ENCODE results near the gene COX10.
"Not testable (repeated sequence)": the region's sequence is repeated elsewhere in the genome, so short reads cannot be mapped to it uniquely, and the experiment has no call there.

The COX10 gene

DNA sequence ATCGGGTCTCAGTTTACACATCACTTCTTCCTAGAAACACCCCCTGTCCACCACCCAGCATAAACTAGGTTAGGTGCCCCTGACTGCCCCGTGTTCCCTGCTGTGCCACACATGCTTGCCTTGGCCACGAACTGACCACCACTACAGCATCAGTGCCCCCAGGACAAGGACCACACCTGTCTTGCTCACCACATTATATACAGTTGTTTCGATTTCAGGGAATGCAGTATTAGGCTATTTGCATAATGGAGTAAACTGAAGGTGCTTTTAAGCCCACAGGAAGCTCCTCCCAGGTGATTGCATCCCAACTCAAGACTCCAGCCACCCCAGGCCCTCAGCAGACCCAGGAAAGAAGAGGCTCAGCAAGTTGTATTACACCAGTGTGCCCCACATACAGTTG lies 117.1 kb downstream of the COX10 start:
- FAIRE-seq: not testable (repeated sequence)

DNA sequence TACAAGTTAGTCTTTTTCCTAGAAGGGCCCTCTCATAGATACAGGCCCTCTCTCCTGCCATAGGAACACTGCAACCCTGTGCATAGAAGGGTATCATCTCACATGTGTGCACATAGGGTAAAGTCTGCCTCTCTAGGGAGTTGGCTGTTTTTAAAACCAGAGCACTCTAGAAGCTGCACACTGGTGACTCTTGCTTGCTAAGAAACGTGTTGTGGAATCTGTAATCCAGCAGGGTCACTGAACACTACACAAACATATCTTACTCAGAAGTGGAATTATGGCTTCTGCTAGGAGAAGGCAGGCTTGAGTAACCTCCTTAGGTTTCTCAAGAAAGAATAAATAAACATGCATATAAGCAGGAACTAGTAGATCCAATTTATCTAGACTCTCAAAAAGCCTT lies 121.5 kb downstream of the COX10 start:
- not testable (repeated sequence) for FAIRE-seq

DNA sequence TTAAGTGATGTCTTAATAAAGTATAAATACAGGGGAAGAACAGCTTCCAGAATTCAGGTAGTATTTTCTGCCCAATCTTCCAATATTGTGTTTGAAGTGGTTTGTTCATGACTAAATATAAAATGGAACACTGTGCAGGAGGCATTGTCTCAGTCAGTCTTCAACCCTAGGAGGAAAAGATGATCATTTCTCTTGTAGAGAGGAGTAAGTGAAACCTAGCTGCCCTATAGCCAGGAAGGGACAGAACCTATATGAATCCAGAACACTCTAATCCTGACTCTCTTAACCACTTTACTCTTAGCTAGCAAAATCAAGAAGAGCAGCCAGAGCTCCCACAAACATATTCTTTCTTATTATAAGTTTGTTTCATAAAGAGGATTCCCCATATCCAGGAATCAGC lies 122.2 kb downstream of the COX10 start:
- not testable (repeated sequence) for FAIRE-seq

DNA sequence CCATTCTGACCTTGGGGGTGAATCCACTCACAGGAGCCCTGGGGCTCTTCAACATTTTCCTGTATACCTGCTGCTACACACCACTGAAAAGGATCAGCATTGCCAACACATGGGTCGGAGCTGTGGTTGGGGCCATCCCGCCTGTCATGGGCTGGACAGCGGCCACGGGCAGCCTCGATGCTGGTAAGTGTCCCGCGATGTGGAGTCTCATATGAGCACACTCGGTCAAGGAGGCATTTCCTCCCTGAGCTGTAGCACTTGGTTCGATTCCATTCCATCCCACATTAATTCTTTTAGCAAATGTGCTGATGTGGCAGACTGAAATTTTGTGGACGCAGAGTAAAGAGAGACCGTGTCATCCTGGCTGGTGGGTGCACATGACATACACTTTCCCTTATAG lies 122.7 kb downstream of the COX10 start:
- FAIRE-seq: not testable (repeated sequence)

DNA sequence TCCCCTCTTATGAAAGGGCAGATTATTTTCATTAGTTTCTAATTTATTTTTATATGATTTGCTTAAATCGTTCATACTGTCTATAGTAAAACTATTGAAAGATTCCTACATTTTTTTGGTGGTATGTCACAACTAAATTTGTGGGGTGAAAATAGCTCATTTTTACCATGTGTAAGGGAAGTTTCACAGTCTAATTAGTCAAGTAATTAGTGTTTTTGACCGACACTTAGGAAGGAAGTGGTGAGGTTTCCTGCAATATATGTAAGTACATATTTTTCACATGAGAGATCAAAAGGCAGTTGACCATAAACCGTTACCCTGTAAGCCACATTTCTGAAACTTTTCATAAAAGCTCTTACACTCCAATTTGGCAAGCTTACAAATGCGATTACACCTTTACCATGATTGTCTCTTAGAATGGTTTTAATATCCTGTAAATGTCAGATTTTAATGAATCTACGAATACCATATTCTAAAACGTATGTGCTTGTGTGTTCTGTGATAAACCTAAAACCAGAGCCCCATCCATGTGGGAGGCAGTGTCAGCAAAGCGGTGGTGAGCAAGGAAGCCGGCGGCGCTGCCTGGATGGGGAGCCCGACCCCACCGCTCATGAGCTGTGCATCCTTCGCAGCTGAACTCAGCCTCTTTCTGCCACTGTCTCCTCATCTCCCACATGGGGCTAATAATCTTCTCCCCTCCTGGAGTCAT lies 123.5 kb downstream of the COX10 start:
- FAIRE-seq: not testable (repeated sequence)

DNA sequence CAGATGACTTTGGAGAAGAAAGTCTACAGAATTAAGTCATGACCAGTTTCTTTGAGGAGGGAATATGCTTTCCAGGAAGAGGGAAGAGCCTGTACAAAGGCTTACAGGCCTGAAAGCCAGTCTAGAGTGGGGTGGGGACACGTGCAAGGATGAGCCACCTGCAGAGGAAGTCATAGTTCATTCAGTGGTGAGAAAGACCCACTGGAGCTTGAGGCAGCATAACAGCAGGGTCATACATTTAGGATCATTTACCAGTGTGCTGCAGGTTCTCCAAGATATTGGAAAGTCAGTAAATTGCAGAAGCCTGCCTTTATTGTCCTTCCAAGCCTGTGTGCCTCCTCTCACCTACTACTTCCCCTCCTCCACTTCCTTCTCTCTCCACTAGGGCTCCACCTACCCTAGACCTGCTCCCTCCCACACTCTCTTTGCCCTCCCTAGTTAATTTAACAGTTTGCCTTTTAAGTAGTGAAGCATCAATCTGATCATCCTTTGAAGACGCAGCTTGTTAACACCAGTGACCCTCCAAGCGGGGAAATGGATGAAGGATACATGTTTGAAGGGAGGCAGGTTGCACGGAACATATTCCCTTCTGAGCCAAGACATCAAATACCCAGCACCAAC lies 127.2 kb downstream of the COX10 start:
- FAIRE-seq: no peak

DNA sequence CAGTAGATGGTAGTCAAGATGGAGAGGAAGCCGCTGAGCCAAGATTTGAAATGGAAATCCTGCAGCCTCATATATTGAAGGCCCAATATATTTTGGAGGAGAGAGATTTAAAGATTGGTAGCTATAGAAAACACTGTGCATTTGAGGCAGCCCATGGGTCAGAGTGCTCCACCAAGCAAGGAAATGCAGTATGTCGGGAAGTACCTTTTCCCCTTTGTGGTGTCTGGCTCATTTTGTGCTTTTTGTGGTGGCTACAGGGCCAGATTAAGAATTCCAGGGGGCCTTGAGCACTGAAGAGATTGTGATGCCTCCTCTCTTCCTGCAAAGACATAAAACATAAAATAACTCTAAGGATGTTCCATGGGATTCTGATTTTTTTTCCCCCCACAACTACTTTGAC lies 127.8 kb downstream of the COX10 start:
- no peak for FAIRE-seq

DNA sequence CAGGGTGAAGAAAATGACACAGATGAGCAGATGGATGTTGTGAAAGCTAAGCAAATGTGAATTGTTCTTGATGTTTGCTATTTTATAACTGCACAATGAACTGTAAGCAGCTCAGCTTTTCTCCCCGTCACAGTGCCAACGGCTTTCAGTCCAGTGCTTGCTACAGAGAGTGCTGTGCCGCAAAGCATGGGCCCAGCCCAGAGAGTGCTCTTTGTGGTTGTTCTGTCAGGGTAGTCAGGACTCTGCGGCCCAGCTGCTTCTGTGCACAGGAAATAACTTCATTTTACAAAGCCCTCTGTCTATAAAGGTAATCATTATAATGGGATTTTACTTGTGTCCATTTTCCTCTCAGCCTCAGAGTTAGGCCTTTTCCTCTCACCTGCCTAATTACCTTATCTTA lies 128.3 kb downstream of the COX10 start:
- no peak for FAIRE-seq

DNA sequence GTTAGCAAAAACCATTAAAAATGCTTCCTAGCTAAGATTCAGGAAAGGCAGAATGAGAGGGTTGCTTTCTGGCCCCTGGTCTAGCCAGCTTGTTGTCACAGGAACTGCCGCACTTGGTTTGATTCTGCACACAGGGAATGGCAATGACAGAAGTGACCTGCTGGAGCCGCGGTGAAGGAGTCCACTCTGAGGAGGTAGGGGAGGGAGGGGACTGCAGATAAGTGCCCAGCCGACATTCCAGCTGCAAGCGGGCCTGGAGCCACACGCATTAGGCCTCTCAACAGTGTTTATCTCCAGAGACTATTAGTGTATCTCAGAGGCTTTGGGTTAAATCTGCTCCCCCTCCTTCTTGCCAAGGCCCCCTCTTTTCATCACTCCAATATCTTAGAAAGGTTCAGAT lies 128.7 kb downstream of the COX10 start:
- FAIRE-seq: no peak

DNA sequence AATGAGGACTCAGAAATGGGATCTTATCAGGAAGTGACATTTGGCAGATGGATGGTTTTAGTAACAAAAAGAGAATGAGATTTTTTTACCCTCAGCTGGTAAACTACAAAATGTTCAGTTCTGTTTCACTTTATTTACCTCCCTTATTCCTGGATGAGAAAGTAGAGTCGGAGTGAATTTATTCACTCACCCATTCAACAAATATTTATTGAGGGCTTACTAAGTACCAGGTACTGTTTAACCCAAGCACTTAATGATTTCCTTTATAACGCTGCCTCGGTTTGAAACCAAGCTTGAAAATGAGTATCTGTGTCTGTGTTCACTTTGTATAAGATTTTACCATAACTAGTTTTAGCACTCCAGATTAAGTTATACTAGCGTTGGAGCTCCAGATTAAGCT lies 129.3 kb downstream of the COX10 start:
- FAIRE-seq: no peak

DNA sequence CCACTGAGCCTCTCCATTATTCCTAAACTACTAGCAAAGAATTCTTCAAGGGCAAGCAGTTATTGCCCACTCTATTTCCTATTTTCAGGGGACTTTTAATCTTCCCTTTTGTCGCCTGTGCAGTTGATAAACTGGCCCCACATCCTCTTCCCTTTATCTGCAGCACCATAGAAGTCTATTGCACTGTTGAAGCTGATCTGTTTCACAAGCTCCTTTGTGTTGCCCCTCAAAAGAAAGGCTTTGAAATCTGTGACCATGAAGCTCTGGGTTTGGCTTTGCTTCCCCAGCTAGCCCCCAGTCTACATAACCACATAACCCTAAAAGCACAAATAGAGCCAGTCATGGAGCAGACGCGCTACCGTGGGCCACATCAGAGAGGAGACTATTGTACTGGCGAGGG lies 130.3 kb downstream of the COX10 start:
- no peak for FAIRE-seq

DNA sequence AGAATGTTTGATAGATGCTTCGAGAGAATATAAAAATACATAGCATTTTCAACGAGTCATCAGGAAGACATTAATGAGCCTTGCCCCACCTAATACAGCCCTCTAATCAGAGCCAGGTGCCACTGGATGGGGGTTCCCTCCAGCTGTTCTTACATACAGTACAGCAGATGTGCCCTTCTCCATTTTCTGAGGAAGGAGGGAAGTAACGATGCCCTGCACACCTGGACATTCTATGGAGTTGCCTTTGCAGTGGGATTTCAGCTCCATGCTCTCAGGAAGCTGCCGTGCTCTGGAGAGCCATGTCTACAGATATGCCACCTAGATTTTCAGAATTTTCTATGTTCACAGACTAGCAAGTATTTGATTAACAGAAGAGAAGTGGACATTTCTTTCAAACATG lies 131.1 kb downstream of the COX10 start:
- no peak for FAIRE-seq

DNA sequence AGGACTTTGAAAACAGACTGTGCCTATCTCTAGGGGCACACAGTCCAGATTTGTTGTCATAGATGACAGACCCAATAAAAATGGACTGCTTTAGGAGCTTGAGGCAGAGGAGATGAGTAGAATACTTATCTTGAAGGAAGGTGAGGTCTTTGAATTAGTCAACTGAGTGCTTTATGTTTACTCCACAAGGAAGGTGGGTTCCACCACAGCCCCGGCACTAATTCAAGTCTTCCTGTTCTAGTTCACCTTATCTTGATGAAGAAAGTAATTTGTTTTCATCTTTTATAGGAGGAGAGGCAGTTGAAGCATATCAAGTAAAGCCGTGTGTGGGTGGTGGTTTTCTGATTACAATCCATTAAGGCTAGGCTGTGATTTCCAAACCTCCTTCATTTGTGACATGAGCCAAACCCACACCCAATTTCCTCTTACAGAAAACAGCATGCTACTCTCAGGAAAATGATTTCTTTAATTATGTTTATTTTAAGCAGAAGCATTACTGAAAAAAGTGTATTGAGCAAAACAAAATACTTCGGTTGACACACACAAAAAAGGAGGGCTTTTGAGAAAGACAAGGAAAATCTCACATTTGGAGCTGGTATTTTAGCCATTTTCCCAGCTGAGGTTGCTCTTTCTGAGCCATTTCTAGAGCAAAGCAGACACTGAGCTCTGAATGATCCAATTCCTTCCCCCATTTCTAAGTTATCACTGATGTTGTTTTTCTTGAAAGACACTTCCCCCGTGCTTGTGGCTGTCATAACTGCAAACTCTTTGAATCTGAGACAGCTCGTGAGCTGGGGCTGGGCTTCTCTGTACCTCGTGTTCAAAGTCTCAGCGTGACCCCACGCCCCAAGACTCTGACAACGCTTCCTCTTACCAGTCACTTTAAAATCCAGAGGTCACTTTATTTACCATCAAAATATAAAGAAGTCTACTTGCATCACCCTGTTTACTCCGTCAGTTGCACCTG lies 132.0 kb downstream of the COX10 start:
- no peak for FAIRE-seq

DNA sequence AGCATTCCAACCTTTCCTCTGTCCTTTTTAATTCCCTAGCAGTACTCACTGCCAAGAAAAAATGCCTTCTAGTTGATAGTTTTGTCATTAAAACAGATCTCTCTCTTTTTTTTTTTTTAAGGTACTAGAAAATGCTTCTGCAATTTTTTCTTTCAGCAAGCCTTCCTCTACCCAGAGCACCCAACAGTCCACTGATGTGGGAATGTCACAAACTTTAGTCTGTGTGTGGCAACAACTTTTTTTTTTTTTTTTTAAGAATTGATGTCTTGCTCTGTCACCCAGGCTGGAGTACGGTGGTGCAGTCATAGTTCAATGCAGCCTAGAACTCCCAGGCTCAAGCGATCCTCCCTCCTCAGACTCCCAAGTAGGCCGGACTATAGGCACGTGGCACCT lies 132.7 kb downstream of the COX10 start:
- no peak for FAIRE-seq

DNA sequence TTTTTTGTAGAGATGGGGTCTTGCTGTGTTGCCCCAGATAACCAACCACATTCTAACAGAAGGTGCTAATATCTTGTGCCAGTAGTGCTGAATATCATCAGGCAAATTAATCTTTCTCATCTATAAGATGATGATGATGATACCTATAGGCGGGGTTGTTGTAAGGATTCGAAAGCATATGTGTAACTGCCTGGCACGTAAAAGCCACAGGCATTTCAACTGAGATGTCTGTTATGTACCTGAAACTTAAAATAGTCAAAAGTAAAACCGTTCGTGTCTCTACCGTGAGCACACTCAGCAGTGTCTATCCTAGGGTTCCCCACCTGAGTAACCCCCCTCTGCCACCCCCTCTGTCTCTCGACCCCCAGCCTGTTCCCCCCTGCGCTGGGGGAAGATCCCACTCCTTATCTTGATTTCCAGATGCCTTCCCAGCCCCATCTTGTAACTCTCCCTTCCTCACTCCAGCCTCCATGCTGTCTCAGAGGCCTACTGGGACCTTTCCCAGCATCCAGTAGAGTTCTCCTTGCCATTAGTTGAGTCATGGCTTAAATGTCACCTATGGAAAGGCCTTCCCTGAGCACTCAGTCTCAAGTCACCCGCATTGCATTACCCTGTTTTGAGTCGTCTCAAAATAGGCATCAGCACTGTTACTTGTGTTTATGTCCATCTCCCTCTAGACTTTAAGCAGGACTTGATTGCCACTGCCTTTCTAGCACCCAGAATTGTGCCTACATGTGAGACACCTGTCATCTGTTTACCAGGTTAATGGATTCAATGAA lies 133.3 kb downstream of the COX10 start:
- FAIRE-seq: no peak

DNA sequence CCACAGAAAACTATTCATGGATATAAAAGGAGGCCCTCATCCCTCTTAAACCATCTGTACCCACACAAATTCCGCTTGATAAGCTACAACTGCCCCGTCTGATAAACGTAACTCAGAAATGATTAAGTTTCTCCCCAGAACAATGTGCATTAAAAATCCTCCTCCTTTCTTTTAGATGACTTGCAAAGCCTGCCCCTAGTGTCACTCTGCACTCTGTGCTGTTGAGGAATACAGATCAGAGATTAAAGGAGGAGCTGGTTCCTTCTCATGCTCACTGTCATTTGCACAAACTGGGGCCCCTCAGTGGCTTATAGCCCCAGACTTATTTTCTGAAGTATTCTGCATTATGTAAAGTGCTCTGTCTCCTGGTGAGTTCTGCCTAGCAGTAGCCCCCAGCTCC lies 134.1 kb downstream of the COX10 start:
- no peak for FAIRE-seq

DNA sequence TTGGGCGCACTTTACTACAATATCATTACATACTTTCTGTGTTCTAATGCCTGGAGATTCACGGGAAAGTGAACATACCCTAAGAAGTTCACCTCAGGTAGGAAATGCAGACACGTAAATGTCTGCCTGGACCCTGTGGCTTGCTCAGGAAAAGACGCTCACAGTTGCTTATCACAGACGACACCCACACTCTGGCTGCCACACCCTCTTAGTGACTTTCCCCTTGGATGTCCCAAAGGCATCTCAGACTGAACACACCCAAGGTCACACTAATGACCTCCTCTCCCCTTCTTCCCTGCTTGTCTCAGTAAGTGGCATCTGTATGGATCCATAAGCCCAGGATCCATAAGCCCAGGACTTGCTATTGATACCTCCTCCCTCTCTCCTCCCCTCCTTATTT lies 134.8 kb downstream of the COX10 start:
- no peak for FAIRE-seq

DNA sequence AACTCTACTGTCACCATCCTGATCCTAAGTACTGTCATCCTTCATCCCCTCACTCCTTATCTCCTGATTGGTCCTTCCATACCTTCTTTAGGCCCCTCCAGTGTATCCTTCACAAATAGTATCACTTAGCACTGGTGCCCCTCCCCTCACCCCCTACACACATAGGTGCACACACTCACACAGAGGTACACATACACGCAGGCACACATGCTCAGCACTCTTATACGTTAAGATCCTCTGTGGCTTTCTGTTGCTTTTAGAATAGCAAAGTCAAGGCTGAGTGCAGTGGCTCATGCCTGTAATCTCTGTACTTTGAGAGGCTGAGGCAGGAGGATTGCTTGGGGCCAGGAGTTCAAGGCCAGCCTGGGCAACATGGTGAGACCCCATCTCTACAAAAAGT lies 135.2 kb downstream of the COX10 start:
- FAIRE-seq: no peak

DNA sequence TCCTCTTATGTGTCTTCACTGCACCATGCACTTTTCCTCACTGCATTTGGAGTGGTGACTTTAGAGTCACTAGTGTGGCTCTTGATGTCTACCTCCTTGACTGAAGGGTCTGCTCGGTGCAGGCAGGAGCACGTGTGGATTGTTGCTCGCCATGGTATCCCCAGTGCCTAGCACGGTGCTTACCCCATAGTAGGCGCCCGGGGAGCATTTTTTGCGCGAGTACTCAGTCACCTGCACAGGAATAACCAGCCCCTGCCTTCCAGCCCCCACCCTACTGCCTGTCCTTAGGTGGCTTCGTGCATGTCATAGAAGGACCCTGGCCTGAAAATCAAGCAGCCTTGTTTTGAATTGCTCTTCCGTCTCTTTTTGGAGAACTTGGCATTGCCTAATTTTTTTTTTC lies 136.1 kb downstream of the COX10 start:
- no peak for FAIRE-seq

DNA sequence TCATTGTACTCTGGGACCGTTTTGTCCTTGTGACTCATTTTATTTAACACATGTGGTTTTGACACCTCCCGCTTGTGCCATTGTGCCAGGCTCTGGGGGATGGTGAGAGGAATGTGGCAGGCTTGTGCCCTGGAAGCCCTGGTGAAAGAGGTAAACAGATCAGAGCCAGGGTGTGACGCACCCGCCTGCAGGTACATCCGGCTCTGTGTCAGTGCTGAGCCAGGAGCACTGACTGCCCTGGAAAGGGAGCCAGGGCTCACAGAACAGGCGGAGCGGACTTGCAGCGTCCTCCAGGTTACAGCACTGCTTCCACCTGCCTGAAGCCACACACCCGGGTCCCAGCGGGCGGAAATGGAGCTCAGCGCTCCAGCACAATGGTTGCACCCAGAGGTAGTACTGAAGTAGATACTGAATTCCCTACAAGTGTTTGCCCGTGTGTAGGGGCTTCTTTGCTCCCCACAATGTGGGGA lies 136.7 kb downstream of the COX10 start:
- no peak for FAIRE-seq

DNA sequence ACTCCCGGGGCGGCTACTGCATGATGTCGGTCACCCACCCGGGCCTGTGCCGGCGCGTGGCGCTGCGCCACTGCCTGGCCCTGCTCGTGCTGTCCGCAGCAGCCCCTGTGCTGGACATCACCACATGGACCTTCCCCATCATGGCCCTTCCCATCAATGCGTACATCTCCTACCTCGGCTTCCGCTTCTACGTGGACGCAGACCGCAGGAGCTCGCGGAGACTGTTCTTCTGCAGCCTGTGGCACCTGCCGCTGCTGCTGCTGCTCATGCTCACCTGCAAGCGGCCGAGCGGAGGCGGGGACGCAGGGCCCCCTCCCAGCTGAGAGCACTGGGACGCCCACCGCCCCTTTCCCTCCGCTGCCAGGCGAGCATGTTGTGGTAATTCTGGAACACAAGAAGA lies 137.6 kb downstream of the COX10 start:
- no peak for FAIRE-seq

DNA sequence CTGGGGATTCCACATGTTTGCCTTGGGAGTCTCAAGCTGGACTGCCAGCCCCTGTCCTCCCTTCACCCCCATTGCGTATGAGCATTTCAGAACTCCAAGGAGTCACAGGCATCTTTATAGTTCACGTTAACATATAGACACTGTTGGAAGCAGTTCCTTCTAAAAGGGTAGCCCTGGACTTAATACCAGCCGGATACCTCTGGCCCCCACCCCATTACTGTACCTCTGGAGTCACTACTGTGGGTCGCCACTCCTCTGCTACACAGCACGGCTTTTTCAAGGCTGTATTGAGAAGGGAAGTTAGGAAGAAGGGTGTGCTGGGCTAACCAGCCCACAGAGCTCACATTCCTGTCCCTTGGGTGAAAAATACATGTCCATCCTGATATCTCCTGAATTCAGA lies 138.5 kb downstream of the COX10 start:
- FAIRE-seq: no peak

DNA sequence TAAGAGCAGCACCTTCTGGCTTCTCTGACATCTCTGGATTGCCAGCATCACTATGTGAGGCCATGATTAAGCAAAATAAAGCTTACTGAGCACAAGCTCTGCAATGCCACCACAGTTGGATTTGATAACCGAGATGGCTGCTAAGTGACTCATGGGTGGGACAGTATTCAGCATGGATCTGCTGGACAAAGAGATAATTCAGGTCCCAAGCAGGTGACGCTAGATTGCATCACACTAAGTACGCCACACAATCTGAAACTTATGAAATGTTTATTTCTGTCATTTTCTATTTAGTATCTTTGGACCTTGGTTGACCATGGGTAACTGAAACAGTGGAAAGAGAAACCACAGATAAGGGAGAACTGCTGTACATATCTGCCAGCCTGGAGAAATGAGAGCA lies 139.9 kb downstream of the COX10 start:
- no peak for FAIRE-seq

Data from G401.6 (cell line).